ENCODE measurements around the gene GNAS. TPM values are rescaled to one million over a fixed set of nuclear protein-coding genes. Genes with fewer than 3 reads are reported as not detected.

Gene GNAS
- total RNA-seq, 1 experiment from 2014 or later: 629 TPM

- no peak for DNase-seq (ENCODE audit: unreplicated experiment)
- TF ChIP-seq CTCF (IDR thresholded peaks at IDR 0.05; ENCODE audit: unreplicated experiment): no peak
- intact Hi-C loops (cut with micrococcal nuclease): no loop called here
- no peaks in the 10 kb centered on the region for H3K9me3 Mint-ChIP-seq (ENCODE audit: unreplicated experiment)
- H3K27ac Mint-ChIP-seq (ENCODE audit: low read depth, unreplicated experiment): no peak overlapping the region
- ChIA-PET CTCF (interaction anchor here (0.5 to 2.5 kb wide), 2 partner anchors 13 to 18 kb away, joined by 5 to 25 read pairs; no protein-coding TSS in a partner anchor), POLR2A (interaction anchor here (0.6 to 1.8 kb wide), 5 partner anchors 8 to 232 kb away, joined by 3 to 4 read pairs (median 3); partner anchors contain the start of gene STX16)
- no TSS peak for BruUV-seq (replicated peaks)
- peaks cover 20% of the 10 kb centered on the region for H3K27me3 Mint-ChIP-seq (ENCODE audit: insufficient read depth, unreplicated experiment)
- H3K36me3 Mint-ChIP-seq (ENCODE audit: insufficient read depth, unreplicated experiment): peaks cover 10% of the 10 kb centered on the region
- no peak overlapping the region for H3K4me3 Mint-ChIP-seq (ENCODE audit: unreplicated experiment)
- H3K4me1 Mint-ChIP-seq (ENCODE audit: insufficient read depth, unreplicated experiment): no peaks in the 10 kb centered on the region
Observed at GRCh38 chr20:58883241-58883691, 30.8 kb downstream of the GNAS start.

GRCh38 chr20:58884966-58885365, 32.5 kb downstream of the GNAS start:
- Mint-ChIP-seq H3K4me1 (ENCODE audit: insufficient read depth, unreplicated experiment) (peaks cover 3% of the 10 kb centered on the region), H3K36me3 (ENCODE audit: insufficient read depth, unreplicated experiment) (peaks cover 11% of the 10 kb centered on the region), H3K9me3 (ENCODE audit: unreplicated experiment) (no peaks in the 10 kb centered on the region), H3K27me3 (ENCODE audit: insufficient read depth, unreplicated experiment) (peaks cover 13% of the 10 kb centered on the region), H3K4me3 (ENCODE audit: unreplicated experiment) (no peak overlapping the region), H3K27ac (ENCODE audit: low read depth, unreplicated experiment) (no peak overlapping the region)
- no peak for DNase-seq (ENCODE audit: unreplicated experiment)
- intact Hi-C loops (cut with micrococcal nuclease): no loop called here
- ChIA-PET POLR2A (interaction anchor here (1.7 kb wide), 1 partner anchor 98 kb away, joined by 5 read pairs; no protein-coding TSS in a partner anchor), CTCF (interaction anchor here (1.2 to 2.5 kb wide), 2 partner anchors 14 to 197 kb away, joined by 3 to 25 read pairs; no protein-coding TSS in a partner anchor)
- no TSS peak for BruUV-seq (replicated peaks)
- TF ChIP-seq CTCF (IDR thresholded peaks at IDR 0.05; ENCODE audit: unreplicated experiment): no peak

- TF ChIP-seq CTCF (IDR thresholded peaks at IDR 0.05; ENCODE audit: unreplicated experiment): no peak
- intact Hi-C loops (cut with micrococcal nuclease): no loop called here
- ChIA-PET POLR2A (interaction anchor here (0.6 to 2.1 kb wide), 9 partner anchors 8 to 1054 kb away, joined by 3 to 5 read pairs (median 4); no protein-coding TSS in a partner anchor), CTCF (interaction anchor here (0.7 to 1.9 kb wide), 3 partner anchors 10 to 71 kb away, joined by 3 to 8 read pairs (median 8); no protein-coding TSS in a partner anchor)
- H3K9me3 Mint-ChIP-seq (ENCODE audit: unreplicated experiment): no peaks in the 10 kb centered on the region
- no TSS peak for BruUV-seq (replicated peaks)
- peaks cover 5% of the 10 kb centered on the region for H3K4me1 Mint-ChIP-seq (ENCODE audit: insufficient read depth, unreplicated experiment)
- no peaks in the 10 kb centered on the region for H3K27me3 Mint-ChIP-seq (ENCODE audit: insufficient read depth, unreplicated experiment)
- no peak overlapping the region for H3K27ac Mint-ChIP-seq (ENCODE audit: low read depth, unreplicated experiment)
- H3K4me3 Mint-ChIP-seq (ENCODE audit: unreplicated experiment): no peak overlapping the region
- H3K36me3 Mint-ChIP-seq (ENCODE audit: insufficient read depth, unreplicated experiment): peaks cover 6% of the 10 kb centered on the region
- no peak for DNase-seq (ENCODE audit: unreplicated experiment)
Observed at GRCh38 chr20:58886546-58886945, 34.0 kb downstream of the GNAS start.

- Mint-ChIP-seq H3K27ac (ENCODE audit: low read depth, unreplicated experiment) (no peak overlapping the region), H3K4me3 (ENCODE audit: unreplicated experiment) (peak overlapping the region; percentile 92), H3K9me3 (ENCODE audit: unreplicated experiment) (no peaks in the 10 kb centered on the region), H3K36me3 (ENCODE audit: insufficient read depth, unreplicated experiment) (peaks cover 12% of the 10 kb centered on the region), H3K4me1 (ENCODE audit: insufficient read depth, unreplicated experiment) (peaks cover 5% of the 10 kb centered on the region), H3K27me3 (ENCODE audit: insufficient read depth, unreplicated experiment) (no peaks in the 10 kb centered on the region)
- no peak for DNase-seq (ENCODE audit: unreplicated experiment)
- intact Hi-C loops (cut with micrococcal nuclease): no loop called here
- CTCF ChIA-PET: no interaction called here
- BruUV-seq (replicated peaks): TSS peak; percentile 50
- POLR2A ChIA-PET: interaction anchor here (1.5 to 2.1 kb wide), 2 partner anchors 18 to 145 kb away, joined by 5 to 6 read pairs; no protein-coding TSS in a partner anchor
- no peak for TF ChIP-seq CTCF (IDR thresholded peaks at IDR 0.05; ENCODE audit: unreplicated experiment)
Observed at GRCh38 chr20:58888103-58888502, 35.6 kb downstream of the GNAS start.
